ENCODE results near the gene RFC2.

Gene RFC2

DNA sequence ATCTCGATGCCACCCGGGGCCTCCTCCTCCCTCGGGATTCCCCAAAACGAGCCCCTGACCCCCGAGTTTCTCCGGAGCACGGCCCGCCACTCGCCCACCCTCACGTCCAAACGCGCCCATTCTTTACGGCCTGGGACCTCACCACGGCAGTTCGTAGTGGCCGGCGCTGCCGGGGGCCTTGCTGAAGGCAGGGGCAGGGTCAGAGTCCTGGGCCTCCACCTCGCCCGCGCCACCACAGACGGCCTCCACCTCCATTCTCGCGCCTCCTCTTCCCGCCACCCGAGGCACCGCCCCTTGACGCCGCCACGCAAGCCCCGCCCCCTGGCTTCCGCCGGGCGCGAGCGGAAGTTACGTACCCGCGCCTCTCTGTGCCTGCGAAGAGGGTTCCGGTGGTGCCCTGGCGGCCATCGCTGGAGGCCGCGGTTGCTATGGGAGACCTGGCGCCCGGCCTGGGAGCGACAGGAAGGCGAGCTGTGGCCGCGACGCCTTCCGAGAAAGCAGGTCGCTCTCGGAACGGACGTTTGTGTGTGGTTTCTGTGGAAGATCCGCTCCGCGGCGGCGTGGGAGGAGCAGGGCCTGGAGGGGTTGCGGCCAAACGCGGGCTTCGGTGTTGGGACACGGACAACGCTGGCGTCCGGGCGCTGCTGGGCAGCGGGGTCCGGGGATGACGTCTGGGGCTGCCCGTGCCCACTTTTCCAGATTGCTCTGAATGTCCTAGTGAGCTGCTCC is at the start of gene RFC2:
RFC2 (minus strand) TSS at position 271 of the 729 bp plus-strand sequence; CDS start at position 255, 16 bp downstream.
- H3K4me1 Mint-ChIP-seq = peaks cover 32% of the 10 kb centered on the region
- DNase-seq (ENCODE audit: low spot score in 2 of 2) = peak; percentile 100
- peak within 1 kb of the TSS; percentile 94 for H3K4me3 Mint-ChIP-seq
- no peaks in the 10 kb centered on the region for H3K9me3 Mint-ChIP-seq
- H3K36me3 Mint-ChIP-seq = peaks cover 54% of the 10 kb centered on the region
- H3K27ac Mint-ChIP-seq = peak within 1 kb of the TSS; percentile 98
- ATAC-seq = peak; percentile 99

DNA sequence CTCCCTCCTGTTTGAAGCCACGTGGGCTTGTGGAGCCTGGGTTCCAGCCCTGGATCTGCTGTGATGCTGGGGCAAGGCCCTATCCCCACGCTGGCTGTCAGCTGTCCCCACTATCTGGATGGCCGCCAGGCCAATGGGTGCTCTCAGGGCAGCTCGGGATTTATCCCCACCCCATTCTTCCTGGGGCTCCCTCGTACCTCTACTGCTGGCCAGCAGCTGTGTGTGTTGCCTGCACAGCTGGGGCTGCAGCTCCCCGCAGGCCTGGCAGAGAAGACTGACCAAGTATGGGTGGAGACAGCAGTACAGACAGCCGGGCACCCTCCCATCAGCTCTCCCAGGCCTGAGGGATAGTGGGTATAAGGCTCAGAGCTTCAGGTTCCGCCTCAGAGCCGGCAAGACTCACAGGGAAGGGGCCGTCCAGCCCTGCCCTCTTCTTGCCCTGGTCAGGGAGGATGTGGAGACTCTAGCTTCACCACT is 48.6 kb upstream of the RFC2 start:
- peaks cover 16% of the 10 kb centered on the region for H3K4me1 Mint-ChIP-seq
- no peak overlapping the region for H3K4me3 Mint-ChIP-seq
- no peak overlapping the region for H3K27ac Mint-ChIP-seq
- H3K36me3 Mint-ChIP-seq = no peaks in the 10 kb centered on the region
- no peak for DNase-seq (ENCODE audit: low spot score in 2 of 2)
- no peak for ATAC-seq
- no peaks in the 10 kb centered on the region for H3K9me3 Mint-ChIP-seq

DNA sequence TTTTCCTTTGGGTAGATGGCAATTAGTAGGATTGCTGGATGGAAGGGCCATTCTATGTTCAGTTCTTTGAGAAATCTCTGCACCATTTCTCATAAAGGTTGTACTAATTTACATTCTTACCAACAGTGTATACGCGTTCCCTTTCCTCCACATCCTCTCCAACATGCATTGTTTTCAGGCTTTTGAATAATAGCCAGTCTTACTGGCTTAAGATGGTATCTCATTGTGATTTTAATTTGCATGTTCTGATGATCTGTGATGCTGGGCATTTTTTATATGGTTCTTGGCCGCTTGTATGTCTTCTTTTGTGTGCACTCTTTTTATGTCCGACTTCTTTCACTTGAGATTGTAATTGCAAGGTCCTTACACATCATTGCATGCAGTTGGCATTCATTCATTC is 46.7 kb upstream of the RFC2 start:
- Mint-ChIP-seq H3K9me3 (no peaks in the 10 kb centered on the region), H3K36me3 (no peaks in the 10 kb centered on the region), H3K4me3 (no peak overlapping the region), H3K27ac (no peak overlapping the region), H3K4me1 (peaks cover 2% of the 10 kb centered on the region)
- no peak for DNase-seq (ENCODE audit: low spot score in 2 of 2)
- no peak for ATAC-seq

DNA sequence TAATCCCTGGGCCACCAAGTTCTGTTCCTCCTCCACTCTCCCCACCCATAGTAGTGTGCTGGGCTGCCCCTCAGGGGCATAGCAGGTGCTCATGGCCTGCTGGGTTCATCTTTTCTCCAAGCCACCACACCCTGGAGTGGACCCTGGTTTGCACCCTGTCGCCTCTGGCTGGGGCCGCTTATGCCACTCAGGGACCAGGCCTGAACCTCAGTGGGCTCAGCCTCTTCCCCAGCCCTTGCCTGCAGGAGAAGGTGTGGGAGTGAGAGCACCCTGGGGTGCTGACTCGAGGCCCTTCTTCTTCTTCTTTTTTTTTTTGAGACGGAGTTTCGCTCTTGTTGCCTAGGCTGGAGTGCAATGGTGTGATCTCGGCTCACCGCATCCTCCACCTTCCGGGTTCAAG is 45.2 kb upstream of the RFC2 start:
- H3K9me3 Mint-ChIP-seq = no peaks in the 10 kb centered on the region
- no peak for ATAC-seq
- DNase-seq (ENCODE audit: low spot score in 2 of 2) = no peak
- no peak overlapping the region for H3K4me3 Mint-ChIP-seq
- H3K27ac Mint-ChIP-seq = no peak overlapping the region
- no peaks in the 10 kb centered on the region for H3K4me1 Mint-ChIP-seq
- H3K36me3 Mint-ChIP-seq = no peaks in the 10 kb centered on the region

DNA sequence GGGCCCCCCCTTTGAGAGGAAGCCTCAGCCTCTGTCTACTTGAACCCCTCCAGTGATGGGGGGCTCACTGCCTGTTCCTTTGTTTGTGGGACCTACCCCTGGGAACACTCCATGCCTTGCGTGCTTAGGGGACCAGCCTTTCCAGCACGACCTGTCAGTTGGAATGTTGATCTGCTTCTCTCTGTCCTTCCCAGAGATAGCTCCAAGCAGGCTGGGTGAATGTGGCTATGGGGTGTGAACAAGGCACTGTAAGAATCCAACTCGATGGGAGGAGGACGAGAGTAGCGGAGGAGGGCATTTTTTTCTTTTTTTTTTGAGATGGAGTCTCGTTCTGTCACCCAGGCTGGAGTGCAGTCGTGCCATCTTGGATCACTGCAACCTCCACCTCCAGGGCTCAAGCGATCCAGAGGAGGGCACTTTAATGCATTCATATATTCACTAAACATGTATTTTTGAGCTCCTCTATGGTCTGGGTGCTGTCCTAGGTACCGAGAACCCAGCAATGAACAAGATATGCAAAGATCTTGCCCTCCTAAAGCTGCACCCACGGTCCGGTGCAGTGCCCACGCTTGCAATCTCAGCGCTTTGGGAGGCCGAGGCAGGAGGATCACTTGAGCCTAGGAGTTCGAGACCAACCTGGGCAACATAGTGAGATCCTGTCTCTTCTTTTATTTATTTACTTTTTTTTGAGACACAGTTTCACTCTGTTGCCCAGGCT is 43.5 kb upstream of the RFC2 start:
- H3K4me1 Mint-ChIP-seq = peaks cover 10% of the 10 kb centered on the region
- no peak overlapping the region for H3K4me3 Mint-ChIP-seq
- DNase-seq (ENCODE audit: low spot score in 2 of 2) (no peak), ATAC-seq (no peak)
- no peaks in the 10 kb centered on the region for H3K9me3 Mint-ChIP-seq
- no peaks in the 10 kb centered on the region for H3K36me3 Mint-ChIP-seq
- no peak overlapping the region for H3K27ac Mint-ChIP-seq

DNA sequence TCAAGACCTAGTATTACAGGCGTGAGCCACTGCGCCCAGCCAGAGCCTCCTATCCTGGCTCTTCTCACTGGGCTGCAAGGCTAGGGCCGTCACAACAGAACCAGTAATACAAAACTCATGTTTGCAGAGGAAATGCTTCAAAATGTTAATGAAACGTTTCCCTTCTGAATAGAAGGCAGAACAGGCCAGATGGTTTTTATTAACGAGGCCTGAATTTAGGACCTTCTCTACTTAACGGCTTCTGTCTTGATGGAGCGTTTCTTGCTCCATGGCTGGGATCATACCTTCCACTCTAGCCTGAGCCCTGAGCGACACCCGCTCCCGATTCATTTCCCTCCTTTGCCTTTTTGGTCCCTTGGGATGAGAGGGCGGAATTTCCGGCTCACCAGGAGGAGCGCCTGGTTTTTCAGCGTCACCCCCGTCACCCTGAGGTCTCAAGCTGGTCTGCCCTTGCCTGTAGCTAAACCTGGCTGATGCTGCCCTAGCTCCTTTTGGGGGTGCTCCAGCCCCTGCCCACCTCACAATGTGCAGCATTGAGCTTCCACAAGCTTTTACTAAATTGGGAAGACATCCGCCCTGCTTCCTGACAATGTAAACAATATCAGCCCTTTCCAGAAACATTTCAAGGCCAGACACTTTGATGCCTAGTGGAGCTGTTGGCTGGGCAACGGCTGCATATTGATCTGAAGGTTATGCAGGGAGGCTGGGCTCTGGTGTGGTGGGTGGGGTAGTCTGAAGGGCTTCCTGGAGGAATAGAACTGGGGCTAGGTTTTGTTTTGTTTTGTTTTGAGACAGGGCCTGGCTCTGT is 40.2 kb upstream of the RFC2 start:
- ATAC-seq (no peak), DNase-seq (ENCODE audit: low spot score in 2 of 2) (no peak)
- Mint-ChIP-seq H3K4me3 (no peak overlapping the region), H3K9me3 (no peaks in the 10 kb centered on the region), H3K4me1 (peaks cover 18% of the 10 kb centered on the region), H3K27ac (no peak overlapping the region), H3K36me3 (no peaks in the 10 kb centered on the region)

DNA sequence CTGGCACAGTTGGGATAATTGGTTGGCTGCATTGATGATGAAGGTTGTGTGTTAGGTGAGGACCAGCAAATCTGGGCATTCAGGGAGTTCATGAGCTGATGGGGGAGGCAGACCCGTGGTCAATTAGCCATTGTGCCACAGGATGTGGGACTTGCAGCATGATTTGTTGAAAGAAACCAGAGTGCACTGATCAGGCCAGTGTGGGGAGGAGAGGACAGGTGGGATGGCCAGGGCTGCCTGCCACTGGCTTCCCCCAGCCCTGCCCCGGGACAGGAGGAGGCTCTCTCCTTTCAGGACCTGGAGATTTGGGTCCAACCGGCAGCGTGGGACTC is 39.3 kb upstream of the RFC2 start:
- DNase-seq (ENCODE audit: low spot score in 2 of 2) (no peak), ATAC-seq (no peak)
- Mint-ChIP-seq H3K4me3 (no peak overlapping the region), H3K4me1 (peaks cover 24% of the 10 kb centered on the region), H3K27ac (no peak overlapping the region), H3K9me3 (no peaks in the 10 kb centered on the region), H3K36me3 (peaks cover 7% of the 10 kb centered on the region)

DNA sequence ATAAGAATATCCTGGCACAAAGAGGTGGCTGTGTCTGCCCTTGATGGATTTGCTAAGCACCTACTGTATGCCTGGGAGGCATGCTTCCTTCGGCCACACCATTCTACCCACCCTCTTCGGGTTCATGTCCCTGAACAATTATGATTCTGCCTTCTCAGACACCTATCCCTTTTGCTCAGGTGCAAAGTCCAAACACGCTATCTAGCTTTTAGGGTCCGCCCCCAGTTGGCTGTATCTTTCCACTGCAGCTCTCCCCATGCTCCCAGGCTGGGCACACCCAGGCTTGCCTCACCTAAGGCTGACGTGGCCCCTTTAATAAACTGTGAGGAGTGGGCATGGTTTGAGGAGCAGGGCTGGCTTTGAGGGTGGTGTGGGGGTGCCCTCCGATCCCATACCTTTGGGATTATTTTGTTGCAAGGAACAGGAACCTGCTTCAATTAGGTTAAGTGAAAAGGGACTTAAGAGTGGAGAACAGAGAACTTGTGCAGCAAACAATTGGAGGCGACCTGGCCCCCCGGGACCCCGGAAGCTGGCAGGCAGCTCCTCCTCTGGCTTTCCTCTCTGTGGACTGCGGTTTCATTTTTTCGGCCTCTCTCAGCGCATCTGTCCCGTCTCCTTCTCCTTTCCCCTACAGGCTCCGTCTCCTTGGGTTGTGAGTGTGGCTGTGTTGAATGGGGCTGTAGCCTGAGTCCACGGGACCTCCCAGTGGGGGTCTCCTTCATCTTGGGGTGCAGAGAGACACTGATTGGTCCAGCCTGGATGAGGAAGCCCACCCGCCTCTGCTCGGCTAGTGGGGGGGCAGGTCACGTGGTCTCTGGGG is 38.8 kb upstream of the RFC2 start:
- Mint-ChIP-seq H3K36me3 (peaks cover 7% of the 10 kb centered on the region), H3K4me1 (peaks cover 30% of the 10 kb centered on the region), H3K27ac (no peak overlapping the region), H3K4me3 (no peak overlapping the region), H3K9me3 (no peaks in the 10 kb centered on the region)
- DNase-seq (ENCODE audit: low spot score in 2 of 2) (no peak), ATAC-seq (no peak)

DNA sequence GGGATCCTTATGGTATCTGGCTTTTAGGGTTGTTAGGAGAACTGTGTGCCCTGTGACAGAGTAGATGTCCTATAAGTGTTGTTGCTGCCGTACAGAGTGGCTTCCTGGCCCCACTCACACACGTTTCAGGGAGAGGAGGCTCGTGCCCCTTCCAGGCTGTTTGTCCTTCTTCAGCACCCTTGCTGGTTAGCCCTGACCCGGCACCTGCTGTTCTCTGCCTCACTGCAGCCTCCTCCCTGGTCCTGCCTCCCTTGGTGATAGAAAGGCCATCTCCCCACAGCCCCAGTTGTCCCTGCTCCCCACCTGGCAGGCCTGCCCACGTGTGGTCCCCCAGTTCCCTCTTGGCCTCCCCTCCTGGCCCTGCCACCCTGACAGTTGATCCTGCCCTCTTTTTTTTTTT is 37.3 kb upstream of the RFC2 start:
- ATAC-seq (no peak), DNase-seq (ENCODE audit: low spot score in 2 of 2) (no peak)
- H3K4me3 Mint-ChIP-seq = no peak overlapping the region
- peaks cover 38% of the 10 kb centered on the region for H3K4me1 Mint-ChIP-seq
- no peak overlapping the region for H3K27ac Mint-ChIP-seq
- H3K36me3 Mint-ChIP-seq = peaks cover 7% of the 10 kb centered on the region
- H3K9me3 Mint-ChIP-seq = no peaks in the 10 kb centered on the region

DNA sequence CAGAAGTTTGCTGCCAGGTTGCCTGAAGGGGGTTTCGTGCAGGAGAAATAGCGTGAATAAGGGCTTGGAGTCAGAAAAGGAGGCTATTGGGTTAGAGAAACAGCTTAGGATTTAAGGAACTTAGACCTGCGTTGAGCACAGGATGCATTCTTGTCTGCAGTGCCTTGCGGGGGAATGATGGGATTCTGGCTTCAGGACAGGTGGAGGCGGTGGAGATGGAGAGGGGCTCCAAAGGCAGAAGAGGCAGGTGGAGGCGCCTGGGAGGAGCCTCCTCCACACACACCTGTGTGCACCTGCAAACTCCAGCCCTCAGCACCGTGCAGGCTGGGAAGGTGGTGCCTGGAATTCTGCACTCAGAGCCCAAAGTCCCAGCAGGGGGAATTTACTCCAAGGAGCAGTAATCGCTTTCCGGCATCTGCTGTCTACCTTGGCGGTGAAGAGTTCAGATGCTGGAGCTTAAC is 36.8 kb upstream of the RFC2 start:
- no peak for ATAC-seq
- Mint-ChIP-seq H3K4me3 (peak overlapping the region; percentile 69), H3K4me1 (peaks cover 38% of the 10 kb centered on the region), H3K27ac (no peak overlapping the region), H3K36me3 (peaks cover 7% of the 10 kb centered on the region), H3K9me3 (no peaks in the 10 kb centered on the region)
- DNase-seq (ENCODE audit: low spot score in 2 of 2) = no peak

DNA sequence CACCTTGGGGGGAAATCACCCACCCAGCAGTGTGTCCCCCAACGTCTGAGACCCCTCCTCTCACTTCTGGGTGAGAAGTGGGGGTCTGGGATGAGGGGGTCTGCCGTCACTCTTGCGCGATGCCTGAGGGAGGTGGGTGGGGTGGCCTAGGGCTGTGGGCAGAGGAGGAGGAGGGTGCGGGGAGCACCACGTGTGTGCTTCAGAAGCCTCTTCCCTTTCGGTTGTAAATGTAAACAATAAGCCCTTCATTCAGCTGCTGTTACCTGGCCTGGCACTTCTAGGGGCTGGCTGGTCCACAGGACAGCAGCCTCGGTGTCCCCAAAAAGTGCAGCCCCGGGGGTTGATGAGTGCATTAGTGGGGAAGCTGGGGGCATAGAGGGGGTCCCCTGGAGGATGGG is 36.4 kb upstream of the RFC2 start:
- no peak for ATAC-seq

DNA sequence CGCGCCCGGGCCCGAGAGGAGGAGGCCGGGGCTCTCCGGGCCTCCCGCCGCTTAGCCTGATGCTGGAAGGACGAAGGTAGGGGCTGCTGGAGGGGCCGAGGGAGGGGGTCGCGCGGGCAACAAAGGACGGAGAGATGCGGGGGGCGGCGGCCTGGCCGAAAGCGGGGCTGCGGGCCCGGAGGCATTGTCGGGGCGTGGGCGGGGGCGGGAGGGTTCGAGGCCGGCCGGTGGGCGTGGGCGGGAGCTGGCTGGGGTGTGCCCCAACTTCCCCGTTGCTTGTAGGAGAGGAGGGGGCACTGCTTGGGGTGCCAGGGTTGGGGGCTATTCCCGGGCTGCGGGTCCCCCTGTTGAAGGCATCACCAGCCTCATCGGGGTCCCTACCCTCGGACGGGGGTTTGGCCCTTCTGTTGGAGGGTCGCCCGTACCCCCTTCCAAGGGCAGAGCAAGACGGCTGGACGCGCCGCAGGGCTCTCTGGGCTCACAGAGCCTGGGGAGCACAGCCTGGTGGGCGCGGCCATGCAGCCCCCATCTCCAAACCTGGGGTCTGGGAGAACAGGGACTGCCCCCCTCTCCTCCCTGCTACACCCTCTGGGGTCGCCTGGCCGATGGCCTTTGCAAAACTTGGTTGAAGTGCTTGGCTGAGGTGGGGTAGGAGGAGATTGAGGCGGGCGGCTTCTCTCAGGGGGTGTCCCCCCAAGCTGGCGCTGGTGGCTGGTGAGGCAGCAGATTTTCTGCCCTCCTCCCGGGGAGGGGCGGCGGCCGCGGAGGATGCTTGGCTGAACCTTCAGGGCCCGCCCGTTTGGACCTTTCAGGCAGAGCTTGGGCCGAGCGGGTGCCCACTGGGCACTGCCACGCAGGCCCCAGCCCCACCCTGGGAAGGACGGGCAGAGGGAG is 35.7 kb upstream of the RFC2 start:
- peak in 1 of 2 donors; percentile 60 for DNase-seq (ENCODE audit: low spot score in 2 of 2)
- no peak overlapping the region for H3K27ac Mint-ChIP-seq
- H3K4me3 Mint-ChIP-seq = peak overlapping the region; percentile 69
- no peaks in the 10 kb centered on the region for H3K9me3 Mint-ChIP-seq
- H3K4me1 Mint-ChIP-seq = peaks cover 38% of the 10 kb centered on the region
- ATAC-seq = peak; percentile 43
- H3K36me3 Mint-ChIP-seq = peaks cover 7% of the 10 kb centered on the region

More for the DNA sequence above, 36.4 kb upstream of the RFC2 start:
- Mint-ChIP-seq H3K27ac (no peak overlapping the region), H3K9me3 (no peaks in the 10 kb centered on the region), H3K4me3 (peak overlapping the region; percentile 69), H3K36me3 (peaks cover 7% of the 10 kb centered on the region), H3K4me1 (peaks cover 38% of the 10 kb centered on the region)
- no peak for DNase-seq (ENCODE audit: low spot score in 2 of 2)

DNA sequence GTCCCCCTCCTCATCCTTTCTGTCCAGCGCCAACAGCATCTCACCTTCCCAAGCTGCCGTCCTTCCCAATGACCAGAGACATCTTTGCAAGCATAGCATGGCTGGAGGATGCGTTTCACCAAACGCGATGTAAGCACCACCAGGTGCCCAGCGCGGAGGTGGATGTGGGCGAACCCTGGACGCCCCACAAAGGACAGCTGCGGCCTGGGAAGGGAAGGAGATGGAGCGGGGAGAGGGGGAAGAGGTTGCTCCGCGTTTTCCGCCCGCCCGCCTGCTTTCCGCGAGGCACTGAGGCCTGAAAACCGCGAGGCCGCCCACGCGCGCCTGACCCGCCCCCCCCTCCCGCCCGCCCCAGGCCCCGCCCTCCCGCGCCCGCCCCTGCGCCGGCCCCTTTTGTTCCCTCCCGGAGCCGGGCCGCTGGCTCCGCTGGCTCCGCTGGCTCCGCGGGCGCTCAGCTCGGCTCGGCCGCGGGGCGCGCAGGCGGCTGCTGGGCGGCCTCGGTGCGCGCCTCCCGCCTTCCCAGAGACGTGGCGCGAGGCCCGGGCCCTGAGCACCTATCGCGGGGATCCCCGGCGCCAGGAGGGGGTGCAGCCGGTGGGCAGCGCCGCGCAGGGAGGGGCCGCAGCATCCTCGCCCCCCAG is 34.9 kb upstream of the RFC2 start, which contains the start of gene CLIP2:
CLIP2 (plus strand) TSS at position 390 of the 641 bp plus-strand sequence. CDS start 28,140 bp downstream, outside the sequence.
- ATAC-seq = peak; percentile 88

More for the DNA sequence above, 34.9 kb upstream of the RFC2 start, which contains the start of gene CLIP2:
- H3K4me3 Mint-ChIP-seq = peak within 1 kb of the TSS; percentile 69
- no peaks in the 10 kb centered on the region for H3K9me3 Mint-ChIP-seq
- DNase-seq (ENCODE audit: low spot score in 2 of 2) = peak; percentile 57 to 81
- peaks cover 7% of the 10 kb centered on the region for H3K36me3 Mint-ChIP-seq
- H3K27ac Mint-ChIP-seq = peak within 1 kb of the TSS; percentile 58
- H3K4me1 Mint-ChIP-seq = peaks cover 38% of the 10 kb centered on the region
